Colonic mucosa (tissue), 4 donors: ENCODE data around the gene OR4K2. TPM values are rescaled to one million over a fixed set of nuclear protein-coding genes. Genes with fewer than 3 reads are reported as not detected.
"Not testable (repeated sequence)": the region's sequence is repeated elsewhere in the genome, so short reads cannot be mapped to it uniquely, and the experiment has no call there.

Experiments
- DNase-seq: peaks from one replicate; pipeline ENCODE4 v3.0.0-alpha.2; 2020
- H3K27ac ChIP-seq: fragments of 200-600 bp; one replicate; pipeline ENCODE4 v1.8.0; 2021
- H3K27me3 ChIP-seq: fragments of 200-600 bp; one replicate; pipeline ENCODE4 v1.8.0; 2021
- H3K36me3 ChIP-seq: fragments of 200-600 bp; one replicate; pipeline ENCODE4 v1.8.0; 2021
- H3K4me1 ChIP-seq: fragments of 200-600 bp; one replicate; pipeline ENCODE4 v1.8.0; 2021; ENCODE audit warnings: mild to moderate bottlenecking
- H3K4me3 ChIP-seq: fragments of 200-600 bp; one replicate; pipeline ENCODE4 v1.8.0; 2021
- H3K9ac ChIP-seq, 2 donors: one replicate each; pipeline ENCODE4 v1.7.0; 2013; ENCODE audit warnings: control low read depth in 2 of 2, low read depth in 2 of 2, low read length in 2 of 2
- H3K9me3 ChIP-seq: fragments of 200-600 bp; one replicate; pipeline ENCODE4 v1.8.0; 2021
- intact Hi-C: fragments of 100-400 bp; cut with DNase I; formaldehyde crosslinking; loops from one replicate; pipeline ENCODE4 v1.14.1; 2022
- total RNA-seq, 2 donors: library from RNA; stranded (reverse); fragmentation: NEBNext Ultra II Directional in 1 of 2; extraction: Animal tissue kit (Norgen Biotek cat#: 25700) in 1 of 2; gene quantifications; one replicate each; pipeline ENCODE4 v1.2.1, GENCODE V29; 2021
- TF ChIP-seq, protein P1 (sequence below): fragments of 200-600 bp; IDR thresholded peaks from one replicate; pipeline ENCODE4 v1.8.0; 2022; ENCODE audit warnings: antibody characterized with exemption, mild to moderate bottlenecking
- donor health status: healthy.
- donor health status: DM: no; HTN: no; CAD: no.
- donor health status: DM: no; HTN: no; CAD: no.

The OR4K2 gene, protein sequence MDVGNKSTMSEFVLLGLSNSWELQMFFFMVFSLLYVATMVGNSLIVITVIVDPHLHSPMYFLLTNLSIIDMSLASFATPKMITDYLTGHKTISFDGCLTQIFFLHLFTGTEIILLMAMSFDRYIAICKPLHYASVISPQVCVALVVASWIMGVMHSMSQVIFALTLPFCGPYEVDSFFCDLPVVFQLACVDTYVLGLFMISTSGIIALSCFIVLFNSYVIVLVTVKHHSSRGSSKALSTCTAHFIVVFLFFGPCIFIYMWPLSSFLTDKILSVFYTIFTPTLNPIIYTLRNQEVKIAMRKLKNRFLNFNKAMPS
- not detected for total RNA-seq

DNA sequence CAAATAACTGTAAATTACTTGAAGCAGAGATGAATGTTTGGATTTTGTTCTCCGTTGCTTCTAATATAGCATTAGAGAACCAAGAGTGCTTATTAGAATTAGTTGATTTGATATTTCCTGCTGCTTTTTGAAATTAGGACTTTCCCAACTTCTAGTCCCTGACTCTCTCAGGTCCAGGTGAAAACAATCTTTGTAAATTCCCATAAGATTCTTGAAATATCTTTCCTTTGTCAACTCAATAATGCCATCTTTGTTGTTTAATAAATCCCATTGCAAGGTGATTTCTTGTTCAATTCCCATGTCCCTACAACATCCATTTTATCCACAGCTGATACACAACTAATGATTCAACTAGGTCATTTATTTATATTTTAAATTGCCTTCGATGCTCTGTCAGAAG lies at the start of gene OR4K2:
Gene OR4K2 (plus strand): TSS at position 301 of the 400 bp plus-strand sequence. CDS start 1,126 bp downstream, outside the sequence.
- intact Hi-C loops = no loop called here
- Histone ChIP-seq H3K9me3 (no peaks in the 10 kb centered on the region), H3K36me3 (no peaks in the 10 kb centered on the region), H3K4me1 (no peaks in the 10 kb centered on the region), H3K9ac (no peak within 1 kb of the TSS), H3K4me3 (no peak within 1 kb of the TSS), H3K27me3 (no peaks in the 10 kb centered on the region), H3K27ac (no peak within 1 kb of the TSS)
- TF ChIP-seq, protein P1, sequence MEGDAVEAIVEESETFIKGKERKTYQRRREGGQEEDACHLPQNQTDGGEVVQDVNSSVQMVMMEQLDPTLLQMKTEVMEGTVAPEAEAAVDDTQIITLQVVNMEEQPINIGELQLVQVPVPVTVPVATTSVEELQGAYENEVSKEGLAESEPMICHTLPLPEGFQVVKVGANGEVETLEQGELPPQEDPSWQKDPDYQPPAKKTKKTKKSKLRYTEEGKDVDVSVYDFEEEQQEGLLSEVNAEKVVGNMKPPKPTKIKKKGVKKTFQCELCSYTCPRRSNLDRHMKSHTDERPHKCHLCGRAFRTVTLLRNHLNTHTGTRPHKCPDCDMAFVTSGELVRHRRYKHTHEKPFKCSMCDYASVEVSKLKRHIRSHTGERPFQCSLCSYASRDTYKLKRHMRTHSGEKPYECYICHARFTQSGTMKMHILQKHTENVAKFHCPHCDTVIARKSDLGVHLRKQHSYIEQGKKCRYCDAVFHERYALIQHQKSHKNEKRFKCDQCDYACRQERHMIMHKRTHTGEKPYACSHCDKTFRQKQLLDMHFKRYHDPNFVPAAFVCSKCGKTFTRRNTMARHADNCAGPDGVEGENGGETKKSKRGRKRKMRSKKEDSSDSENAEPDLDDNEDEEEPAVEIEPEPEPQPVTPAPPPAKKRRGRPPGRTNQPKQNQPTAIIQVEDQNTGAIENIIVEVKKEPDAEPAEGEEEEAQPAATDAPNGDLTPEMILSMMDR = no peak
- no peak for DNase-seq

DNA sequence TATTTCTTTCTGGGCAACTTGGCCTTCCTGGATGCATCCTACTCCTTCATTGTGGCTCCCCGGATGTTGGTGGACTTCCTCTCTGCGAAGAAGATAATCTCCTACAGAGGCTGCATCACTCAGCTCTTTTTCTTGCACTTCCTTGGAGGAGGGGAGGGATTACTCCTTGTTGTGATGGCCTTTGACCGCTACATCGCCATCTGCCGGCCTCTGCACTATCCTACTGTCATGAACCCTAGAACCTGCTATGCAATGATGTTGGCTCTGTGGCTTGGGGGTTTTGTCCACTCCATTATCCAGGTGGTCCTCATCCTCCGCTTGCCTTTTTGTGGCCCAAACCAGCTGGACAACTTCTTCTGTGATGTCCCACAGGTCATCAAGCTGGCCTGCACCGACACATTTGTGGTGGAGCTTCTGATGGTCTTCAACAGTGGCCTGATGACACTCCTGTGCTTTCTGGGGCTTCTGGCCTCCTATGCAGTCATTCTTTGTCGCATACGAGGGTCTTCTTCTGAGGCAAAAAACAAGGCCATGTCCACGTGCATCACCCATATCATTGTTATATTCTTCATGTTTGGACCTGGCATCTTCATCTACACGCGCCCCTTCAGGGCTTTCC lies 47.2 kb upstream of the OR4K2 start:
- H3K36me3 ChIP-seq, intact Hi-C loops, H3K9me3 ChIP-seq, DNase-seq, H3K4me1 ChIP-seq, H3K27me3 ChIP-seq, H3K9ac ChIP-seq, H3K27ac ChIP-seq, H3K4me3 ChIP-seq: not testable (repeated sequence)

DNA sequence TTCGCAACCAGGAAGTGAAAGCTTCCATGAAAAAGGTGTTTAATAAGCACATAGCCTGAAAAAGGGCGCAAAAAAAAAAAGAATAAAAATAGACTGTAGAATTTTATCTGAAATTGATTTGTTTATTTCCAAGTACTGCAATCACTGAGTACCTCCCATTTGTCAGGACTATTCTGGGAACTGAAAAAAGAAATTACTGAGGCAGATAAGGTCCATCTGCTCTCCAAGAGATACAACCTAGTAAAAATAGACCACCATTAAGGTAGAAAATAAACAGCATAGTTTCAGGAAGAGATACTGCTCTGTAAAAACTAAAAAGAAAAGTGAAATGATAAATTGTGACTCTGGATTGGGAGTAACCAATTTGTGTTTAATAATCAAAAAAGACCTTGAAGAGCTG lies 46.6 kb upstream of the OR4K2 start:
- TF ChIP-seq, protein P1 = no peak
- H3K9me3 ChIP-seq = no peaks in the 10 kb centered on the region
- H3K27me3 ChIP-seq = no peaks in the 10 kb centered on the region
- H3K4me1 ChIP-seq = no peaks in the 10 kb centered on the region
- no peak overlapping the region for H3K9ac ChIP-seq
- no peak overlapping the region for H3K27ac ChIP-seq
- intact Hi-C loops = no loop called here
- no peaks in the 10 kb centered on the region for H3K36me3 ChIP-seq
- no peak for DNase-seq
- no peak overlapping the region for H3K4me3 ChIP-seq

DNA sequence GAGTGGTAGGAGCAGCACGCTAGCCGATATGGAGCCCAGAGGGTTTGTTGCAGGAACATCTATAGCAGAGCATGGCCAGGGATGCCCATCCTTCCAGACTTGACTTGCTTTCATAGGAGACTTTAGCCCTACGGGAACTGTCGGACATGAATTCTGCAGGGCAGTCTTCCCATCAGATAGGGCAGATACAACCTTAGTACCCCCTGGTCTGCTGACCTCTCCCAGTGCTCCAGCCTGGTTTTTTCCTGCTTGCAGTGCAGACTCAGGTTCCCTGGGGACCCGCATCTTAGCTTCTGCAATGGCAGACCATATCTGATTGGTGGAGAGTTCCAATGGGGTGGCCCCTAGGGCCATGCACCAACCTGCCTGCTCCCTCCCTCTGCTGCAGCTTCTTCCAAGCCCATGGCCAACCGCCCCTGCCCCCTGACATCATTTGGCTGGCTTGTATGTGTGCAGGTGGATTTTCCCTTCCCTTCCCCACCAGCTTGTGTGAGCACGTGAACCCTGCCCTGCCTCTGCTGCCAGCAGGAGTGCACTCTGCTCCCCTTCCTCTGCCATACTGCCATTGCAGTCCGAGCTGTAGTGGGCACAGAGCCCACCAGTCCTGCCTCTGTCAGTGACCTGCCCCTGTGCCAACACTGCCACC lies 40.6 kb upstream of the OR4K2 start:
- DNase-seq = not testable (repeated sequence)

DNA sequence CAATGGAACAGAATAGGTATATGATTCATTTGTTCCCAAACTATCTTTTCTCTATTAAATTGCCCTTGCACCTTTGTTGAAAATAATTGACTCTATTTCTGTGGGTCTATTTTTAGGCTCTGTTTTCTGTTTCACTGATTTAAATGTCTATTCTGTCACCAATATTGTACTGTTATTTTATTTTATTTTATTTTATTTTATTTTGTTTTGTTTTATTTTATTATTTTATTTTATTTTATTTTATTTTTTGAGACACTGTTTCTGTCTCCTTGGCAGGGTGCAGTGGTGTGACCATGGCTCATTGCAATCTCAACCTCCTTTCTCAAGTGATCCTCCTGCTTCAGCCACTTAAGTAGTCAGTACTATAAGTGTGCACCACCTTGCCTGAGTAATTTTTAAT lies 36.5 kb upstream of the OR4K2 start:
- TF ChIP-seq, protein P1 = no peak
- Histone ChIP-seq H3K4me1 (no peaks in the 10 kb centered on the region), H3K4me3 (no peak overlapping the region), H3K9me3 (peaks cover 6% of the 10 kb centered on the region), H3K9ac (no peak overlapping the region), H3K27ac (no peak overlapping the region), H3K27me3 (no peaks in the 10 kb centered on the region), H3K36me3 (no peaks in the 10 kb centered on the region)
- intact Hi-C loops = no loop called here
- no peak for DNase-seq

More for the DNA sequence above, 40.6 kb upstream of the OR4K2 start:
- H3K4me3 ChIP-seq, H3K9ac ChIP-seq, intact Hi-C loops, H3K9me3 ChIP-seq, H3K27ac ChIP-seq, H3K4me1 ChIP-seq, H3K36me3 ChIP-seq, H3K27me3 ChIP-seq: not testable (repeated sequence)

DNA sequence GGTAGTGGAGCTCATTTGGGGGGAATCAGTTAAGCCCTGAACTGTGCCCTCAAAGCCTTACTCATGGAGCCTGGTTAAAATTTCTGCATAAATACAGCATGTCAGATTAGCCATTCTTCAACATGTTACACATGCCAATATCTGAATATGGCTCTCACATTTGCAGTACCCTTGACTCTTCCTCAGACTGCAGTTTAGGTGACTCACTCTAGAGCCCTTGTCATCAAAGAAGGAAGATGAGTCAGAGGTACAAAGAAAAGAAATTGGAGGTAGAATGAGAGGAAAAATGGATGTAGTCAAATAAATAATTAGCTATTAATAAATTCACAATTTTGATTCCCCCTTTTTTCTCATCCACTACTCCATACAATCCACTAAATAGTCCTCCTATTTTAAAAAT lies 23.6 kb upstream of the OR4K2 start:
- DNase-seq = no peak
- Histone ChIP-seq H3K27me3 (no peaks in the 10 kb centered on the region), H3K4me3 (no peak overlapping the region), H3K9ac (no peak overlapping the region), H3K36me3 (no peaks in the 10 kb centered on the region), H3K9me3 (no peaks in the 10 kb centered on the region), H3K4me1 (no peaks in the 10 kb centered on the region), H3K27ac (no peak overlapping the region)
- TF ChIP-seq, protein P1 = no peak
- intact Hi-C loops = no loop called here

DNA sequence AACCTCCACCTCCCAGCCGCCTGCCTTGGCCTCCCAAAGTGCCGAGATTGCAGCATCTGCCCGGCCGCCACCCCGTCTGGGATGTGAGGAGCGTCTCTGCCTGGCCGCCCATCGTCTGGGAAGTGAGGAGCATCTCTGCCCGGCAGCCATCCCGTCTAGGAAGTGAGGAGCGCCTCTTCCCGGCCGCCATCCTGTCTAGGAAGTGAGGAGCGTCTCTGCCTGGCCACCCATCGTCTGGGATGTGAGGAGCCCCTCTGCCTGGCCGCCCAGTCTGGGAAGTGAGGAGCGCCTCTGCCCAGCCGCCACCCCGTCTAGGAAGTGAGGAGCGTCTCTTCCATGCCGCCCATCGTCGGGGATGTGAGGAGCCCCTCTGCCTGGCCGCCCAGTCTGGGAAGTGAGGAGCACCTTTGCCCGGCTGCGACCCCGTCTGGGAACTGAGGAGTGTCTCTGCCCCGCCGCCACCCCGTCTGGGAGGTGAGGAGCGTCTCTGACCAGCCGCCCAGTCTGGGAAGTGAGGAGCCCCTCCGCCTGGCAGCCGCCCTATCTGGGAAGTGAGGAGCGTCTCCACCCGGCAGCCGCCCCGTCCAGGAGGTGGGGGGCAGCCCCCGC lies 8.8 kb upstream of the OR4K2 start:
- H3K9me3 ChIP-seq, H3K4me3 ChIP-seq, H3K9ac ChIP-seq, H3K4me1 ChIP-seq, DNase-seq, intact Hi-C loops, H3K27ac ChIP-seq, H3K27me3 ChIP-seq, H3K36me3 ChIP-seq: not testable (repeated sequence)
